NK-92 (cell line): ENCODE data around the gene ZNRD2.
"Not testable (repeated sequence)": the region's sequence is repeated elsewhere in the genome, so short reads cannot be mapped to it uniquely, and the experiment has no call there.

ENCODE experiments used
- DNase-seq: peaks from one replicate; lab custom pipeline; 2025; ENCODE audit not compliant: unreplicated experiment; lab: John Stamatoyannopoulos, UW

Gene ZNRD2

GRCh38 chr11:65569973-65570918 is at the start of gene ZNRD2:
Gene ZNRD2 (plus strand): TSS chr11:65570477. CDS start chr11:65570492, 15 bp downstream.
- DNase-seq, result peak; percentile 97

GRCh38 chr11:65521777-65522521 is 48.3 kb upstream of the ZNRD2 start:
- DNase-seq, result not testable (repeated sequence)

- not testable (repeated sequence) for DNase-seq
Observed at GRCh38 chr11:65522718-65523630, 47.3 kb upstream of the ZNRD2 start.

GRCh38 chr11:65523631-65523968 is 46.7 kb upstream of the ZNRD2 start:
- not testable (repeated sequence) for DNase-seq

GRCh38 chr11:65524014-65524740 is 46.1 kb upstream of the ZNRD2 start:
- DNase-seq, result no peak

- peak; percentile 45 for DNase-seq
Observed at GRCh38 chr11:65524741-65525545, 45.3 kb upstream of the ZNRD2 start, which contains the start of gene SCYL1. Gene SCYL1 (plus strand): TSS chr11:65525083. CDS start chr11:65525154, 71 bp downstream.

GRCh38 chr11:65525546-65526480 is 44.5 kb upstream of the ZNRD2 start:
- DNase-seq, result no peak

GRCh38 chr11:65526744-65527143 is 43.5 kb upstream of the ZNRD2 start:
- no peak for DNase-seq

- no peak for DNase-seq
Observed at GRCh38 chr11:65528819-65529350, 41.4 kb upstream of the ZNRD2 start.

GRCh38 chr11:65529475-65530156 is 40.7 kb upstream of the ZNRD2 start:
- no peak for DNase-seq

- no peak for DNase-seq
Observed at GRCh38 chr11:65530157-65530496, 40.1 kb upstream of the ZNRD2 start.

GRCh38 chr11:65532388-65533064 is 37.8 kb upstream of the ZNRD2 start:
- DNase-seq, result no peak

- DNase-seq, result no peak
Observed at GRCh38 chr11:65535102-65535501, 35.2 kb upstream of the ZNRD2 start.

GRCh38 chr11:65536412-65537295 is 33.6 kb upstream of the ZNRD2 start:
- DNase-seq, result no peak

GRCh38 chr11:65537296-65537597 is 33.0 kb upstream of the ZNRD2 start:
- no peak for DNase-seq

GRCh38 chr11:65537620-65538231 is 32.6 kb upstream of the ZNRD2 start:
- DNase-seq, result no peak
